Kasumi-1 (cell line): ENCODE results near the gene SLC37A3.
"Not testable (repeated sequence)": the region's sequence is repeated elsewhere in the genome, so short reads cannot be mapped to it uniquely, and the experiment has no call there.

Source experiments
- DNase-seq, 2 experiments: peaks; one replicate each; lab custom pipeline; 2025; lab: John Stamatoyannopoulos, UW

The SLC37A3 gene

DNA sequence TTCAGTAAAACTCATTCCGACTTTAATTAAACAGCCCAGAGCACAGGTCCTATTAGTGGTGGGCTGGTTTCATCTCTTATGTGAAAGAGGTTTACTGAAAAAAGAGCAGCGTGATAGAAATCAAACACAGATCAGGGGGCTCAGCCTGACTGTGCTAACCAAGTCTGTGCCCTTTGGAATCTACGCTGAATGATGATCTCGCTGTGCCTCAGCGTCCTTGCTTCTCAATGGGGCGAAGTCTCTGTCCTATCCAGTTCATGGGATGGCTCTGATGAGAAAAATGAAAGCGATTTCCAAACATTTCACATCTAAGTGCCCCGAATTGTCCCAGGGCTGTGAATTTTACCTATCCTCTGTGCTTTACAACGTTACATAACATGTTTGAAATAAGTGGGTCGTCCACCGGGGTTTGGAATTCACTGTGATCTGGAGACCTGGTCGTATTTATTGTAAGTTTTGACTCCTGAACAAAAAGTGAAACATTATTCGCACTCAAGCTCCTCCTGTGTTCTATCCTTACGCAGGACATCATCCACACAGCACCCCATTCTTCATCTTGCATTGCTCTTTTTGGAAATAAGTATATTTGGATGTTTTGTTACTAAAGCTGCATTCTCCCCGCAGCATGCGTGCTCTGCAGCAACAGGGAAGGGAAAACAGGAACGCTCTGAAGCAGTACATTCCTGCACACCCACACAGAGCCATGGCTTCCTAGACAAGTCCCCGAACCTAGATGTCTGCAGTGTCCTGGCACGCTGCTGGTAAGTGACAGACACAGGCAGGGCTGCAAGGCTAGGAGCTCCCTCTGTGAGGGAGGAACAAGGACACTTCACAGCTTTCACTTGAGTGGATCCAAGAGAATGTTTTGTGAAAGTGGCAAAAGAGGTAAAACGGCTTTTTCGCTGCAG is 83.5 kb downstream of the SLC37A3 start:
- DNase-seq = no peak

DNA sequence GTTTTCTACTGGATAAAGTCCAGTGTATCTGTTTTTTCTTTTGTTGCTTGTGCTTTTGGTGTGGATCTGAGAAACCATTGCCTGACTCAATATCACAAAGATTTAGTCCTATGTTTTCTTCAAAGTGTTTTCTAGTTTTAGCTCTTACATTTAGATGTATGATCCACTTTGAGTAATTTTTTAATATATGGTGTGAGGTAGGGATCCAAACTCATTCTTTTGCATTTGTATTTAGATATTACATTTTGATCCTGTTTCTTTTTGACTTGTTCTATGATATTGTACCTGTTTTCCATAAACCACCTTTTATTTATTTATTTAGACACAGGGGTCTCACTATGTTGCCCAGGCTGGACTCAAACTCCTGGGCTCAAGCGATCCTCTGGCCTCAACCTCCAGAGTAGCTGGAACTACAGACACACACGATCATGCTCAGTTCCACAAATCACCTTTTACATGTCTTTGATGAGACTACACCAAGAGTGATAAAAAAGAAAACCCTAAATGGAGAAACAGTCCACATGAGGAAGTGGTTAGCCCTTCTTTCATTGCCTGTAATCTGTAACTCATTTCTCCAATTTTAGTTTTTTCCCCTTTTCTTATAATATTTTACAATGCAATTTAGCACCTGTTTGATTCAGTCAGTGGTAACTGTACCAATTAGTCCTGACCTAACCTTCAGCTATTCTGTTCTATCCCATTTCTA is 86.0 kb downstream of the SLC37A3 start:
- DNase-seq = peak in 1 of 2 experiments; percentile 8

DNA sequence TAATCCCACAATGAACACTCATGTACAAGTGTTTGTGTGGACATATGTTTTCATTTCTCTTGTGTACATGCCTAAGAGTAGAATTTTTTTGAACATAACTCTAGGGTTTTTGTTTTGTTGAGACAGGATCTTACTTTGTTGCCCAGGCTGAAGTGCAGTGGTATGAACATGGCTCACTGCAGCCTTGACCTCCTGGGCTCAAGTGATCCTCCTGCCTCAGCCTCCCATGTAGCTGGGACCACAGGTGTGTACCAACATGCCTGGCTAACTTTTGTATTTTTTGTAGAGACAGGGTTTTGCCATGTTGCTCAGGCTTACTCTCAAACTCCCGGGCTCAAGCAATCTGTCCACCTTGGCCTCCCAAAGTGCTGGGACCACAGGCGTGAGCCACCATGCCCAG is 87.2 kb downstream of the SLC37A3 start:
- not testable (repeated sequence) for DNase-seq

DNA sequence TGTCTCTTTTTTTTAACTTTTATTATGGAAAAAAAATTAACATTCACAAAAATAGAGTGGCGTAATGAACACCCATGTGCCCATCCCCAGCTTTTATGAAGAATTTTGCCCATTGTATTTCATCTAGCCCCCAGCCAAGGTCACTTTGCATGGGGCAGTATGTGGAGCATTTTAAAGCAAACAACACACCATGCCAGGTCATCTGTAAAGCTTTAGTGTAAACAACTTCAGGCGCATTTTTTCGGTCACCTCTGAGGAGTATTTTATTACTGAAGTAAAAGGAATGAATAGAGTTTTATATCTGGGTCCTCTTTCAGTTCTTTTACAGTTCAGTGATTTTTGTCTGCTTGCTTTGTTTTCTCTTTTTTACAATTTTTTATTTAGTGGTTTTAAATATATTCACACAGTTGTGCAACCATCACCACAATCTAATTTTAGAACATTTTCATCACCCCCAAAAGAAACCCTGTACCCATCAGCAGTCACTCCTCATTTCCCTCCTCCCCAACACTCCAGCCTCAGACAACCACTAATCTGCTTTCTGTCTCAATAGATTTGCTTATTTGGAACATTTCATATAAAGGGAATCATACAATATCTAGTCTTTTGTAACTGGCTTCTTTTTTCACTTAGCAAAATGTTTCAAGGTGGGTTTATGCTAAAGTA is 87.9 kb downstream of the SLC37A3 start:
- DNase-seq = no peak

DNA sequence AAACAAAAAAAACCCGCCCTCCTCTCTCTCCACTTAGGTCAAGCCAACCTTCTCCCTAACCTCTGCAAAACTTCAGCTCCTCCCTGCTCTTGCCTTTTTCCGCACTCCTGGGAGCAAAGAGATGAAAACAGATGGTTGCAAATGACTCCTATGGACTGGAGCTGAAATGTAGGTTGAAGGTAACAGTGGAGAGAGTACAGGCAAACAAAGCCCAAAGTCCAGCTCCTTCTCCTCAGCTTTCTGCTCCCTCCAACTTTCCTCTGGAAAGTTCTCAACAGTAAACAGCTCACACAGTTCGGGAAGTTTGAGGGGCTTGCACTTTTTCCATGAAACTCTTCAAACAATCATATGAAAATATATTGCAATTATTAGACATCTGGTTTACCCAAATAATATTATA is 90.3 kb downstream of the SLC37A3 start:
- DNase-seq = no peak

DNA sequence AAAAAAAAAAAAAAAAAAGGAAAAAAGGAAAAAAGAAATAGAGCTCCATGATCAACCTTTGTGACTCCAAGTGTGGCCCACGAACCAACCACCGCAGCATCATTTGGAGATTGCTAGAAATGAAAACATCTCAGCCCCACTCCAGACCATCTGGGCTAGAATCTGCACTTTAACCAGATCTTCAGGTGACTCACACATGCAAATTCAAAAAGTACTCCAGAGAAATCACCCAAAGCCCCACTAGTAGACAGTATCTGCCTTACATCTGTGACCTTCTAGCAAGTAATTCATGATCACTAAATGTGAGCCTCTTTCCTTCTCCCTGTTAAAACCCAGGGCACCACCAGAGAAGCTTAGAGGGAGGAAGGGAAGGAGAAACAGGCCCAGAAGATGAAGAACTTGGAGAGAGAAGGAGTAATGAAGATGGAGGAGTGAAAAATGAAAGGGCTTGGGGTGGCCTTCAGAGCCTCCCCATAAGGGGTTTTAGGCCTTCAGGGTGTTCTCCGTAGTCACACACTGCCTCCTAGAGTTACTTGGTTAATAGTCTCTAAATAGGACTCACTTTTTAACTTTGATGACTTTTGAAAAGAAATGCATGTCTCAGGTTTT is 94.0 kb downstream of the SLC37A3 start:
- DNase-seq = peak; percentile 21 to 23

DNA sequence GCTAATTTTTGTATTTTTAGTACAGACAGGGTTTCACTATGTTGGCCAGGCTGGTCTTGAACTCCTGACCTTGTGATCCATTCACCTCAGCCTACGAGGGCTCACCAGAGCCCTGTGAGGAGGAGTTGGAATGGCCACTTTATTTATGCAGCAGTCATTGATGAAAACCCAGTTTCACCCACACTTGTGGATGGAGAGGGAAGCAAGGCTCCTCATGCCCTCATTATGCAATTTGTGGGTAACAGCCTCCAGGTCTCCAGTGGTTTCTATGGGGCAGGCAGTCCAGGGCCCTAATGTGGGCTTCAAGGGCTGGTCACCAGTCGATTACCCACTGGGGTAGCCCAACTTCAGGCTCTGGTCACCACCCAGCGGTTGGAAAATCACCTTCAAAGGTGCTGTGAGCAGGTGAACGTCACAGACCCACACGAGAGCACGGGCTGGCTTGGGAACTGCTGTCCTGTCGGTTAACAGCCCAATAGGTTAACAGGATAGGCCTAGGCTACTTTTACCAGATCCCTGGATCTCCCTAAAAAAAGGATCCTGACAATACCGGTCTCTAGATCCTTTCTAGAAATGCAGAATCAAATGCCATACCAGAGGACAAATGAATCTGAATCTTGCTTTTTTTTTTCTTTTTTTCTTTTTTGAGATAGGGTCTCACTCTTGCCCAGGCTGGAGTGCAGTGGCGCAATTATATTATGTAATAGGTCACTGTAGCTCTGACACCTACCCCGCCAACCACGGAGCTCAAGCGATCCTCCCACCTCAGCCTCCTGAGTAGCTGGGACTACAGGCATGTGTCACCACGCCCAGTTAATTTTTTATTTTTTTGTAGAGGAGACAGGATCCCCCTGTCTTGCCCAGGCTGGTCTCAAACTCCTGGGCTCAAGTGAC is 97.8 kb downstream of the SLC37A3 start:
- DNase-seq = no peak

DNA sequence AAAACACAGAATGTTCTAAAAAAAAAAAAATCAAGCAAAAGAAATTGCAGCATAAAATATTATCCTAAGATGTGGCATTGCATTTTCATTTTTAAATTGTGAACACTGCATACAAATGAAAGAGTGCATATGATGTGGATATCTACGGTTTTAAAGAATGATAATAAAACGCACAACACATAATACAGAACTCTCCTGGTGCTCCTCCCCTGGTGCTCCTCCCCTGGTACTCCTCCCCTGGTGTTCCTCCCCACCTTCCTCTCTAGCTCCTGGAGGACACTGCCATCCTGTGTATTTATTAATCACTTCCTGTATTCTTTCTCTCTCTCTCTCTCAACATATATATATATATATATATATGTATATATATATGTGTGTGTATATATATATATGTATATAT is 100.1 kb downstream of the SLC37A3 start:
- no peak for DNase-seq

DNA sequence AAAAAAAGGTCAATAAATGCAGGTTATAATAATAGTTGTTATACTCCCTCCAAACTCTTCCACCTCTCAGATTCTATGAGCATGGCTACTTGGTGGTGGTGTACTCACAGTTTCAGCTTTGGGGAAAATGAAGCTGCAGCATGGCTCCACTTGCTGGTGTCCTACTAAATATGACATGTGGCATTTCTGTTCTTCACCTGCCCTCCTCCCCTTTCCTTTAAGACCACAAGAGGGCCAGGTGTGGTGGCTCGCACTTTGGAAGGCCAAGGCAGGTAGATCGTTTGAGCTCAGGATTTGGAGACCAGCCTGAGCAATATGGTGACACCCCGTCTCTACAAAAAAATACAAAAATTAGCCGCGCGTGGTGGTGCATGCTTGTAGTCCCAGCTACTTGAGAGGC is 101.1 kb downstream of the SLC37A3 start:
- DNase-seq = no peak

DNA sequence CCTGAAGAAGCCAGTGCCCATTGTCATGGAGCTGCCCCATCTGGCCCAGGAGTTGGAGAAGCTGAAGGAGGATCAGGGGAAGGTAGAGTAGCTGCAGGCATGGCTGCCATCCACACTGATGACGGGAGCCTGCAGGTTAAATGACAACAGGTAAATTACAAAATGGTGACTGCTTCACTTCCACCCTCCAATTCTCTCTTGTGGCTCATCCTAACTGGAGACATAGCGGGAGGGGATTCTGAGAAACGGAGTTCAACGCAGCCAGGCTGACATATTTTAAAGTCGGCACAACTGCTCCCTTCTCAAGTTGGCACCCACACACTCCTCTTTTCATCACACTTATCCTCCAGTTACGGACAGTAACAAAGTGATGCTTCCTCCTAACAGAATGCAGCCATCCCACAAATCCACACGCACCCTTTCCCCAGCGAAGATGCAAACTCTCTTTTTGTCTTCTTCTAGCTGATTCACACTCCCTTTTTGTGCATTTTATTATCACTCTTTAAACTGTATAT is 103.0 kb downstream of the SLC37A3 start:
- no peak for DNase-seq

DNA sequence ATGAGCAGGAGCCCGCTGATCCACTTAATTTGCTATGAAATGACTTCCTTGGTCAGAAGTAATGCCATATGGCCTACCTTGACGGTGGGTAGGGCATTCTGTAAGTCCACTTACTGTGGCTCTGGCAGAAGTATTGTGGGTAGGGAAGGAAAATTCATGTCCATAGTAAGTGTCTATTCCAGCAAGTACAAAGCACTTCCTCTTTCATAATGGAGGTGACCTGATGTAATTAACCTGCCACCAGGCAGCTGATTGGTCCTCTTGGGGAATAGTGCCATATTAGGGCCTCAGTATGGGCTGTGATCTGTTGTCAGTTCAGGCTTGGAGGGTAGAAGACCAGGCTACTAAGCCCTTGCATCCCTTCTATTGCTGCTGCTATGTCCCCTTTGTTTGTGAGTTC is 103.9 kb downstream of the SLC37A3 start:
- DNase-seq = no peak

DNA sequence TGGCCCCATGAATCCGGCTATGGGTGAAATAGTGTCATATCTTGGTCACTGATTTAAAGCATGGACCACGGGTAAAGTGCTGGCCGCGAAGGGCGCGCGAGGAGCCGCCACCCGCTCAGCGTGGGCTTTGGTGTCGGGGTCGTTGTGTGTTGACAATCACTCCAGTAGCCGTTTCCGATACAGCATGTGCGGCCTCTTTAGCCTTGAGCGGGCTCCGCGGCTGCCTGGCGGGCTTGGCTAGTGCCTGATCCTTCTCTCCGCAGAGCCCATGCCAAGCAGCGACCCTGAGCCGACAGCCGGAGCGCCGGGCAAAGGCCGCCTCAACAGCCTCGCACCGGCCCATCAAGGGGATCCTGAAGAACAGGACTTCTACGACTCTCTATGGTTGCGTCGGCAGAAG is 105.9 kb downstream of the SLC37A3 start:
- no peak for DNase-seq

DNA sequence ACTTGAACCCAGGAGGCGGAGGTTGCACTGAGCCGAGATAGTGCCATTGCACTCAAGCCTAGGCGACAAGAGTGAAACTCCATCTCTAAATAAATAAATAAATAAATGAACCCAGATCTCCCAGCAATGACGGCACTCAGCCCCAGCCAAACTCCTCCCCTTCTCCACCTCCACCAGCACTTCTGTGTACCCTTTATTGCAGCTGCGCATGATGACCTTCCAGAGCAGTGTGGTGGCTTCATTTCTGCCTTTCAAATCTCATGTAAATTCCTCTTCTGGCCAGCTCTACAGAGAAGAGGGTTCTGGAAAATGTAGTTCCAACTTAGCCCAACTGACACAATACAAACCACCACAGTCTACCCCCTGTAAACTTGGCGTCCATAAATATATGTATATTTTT is 108.5 kb downstream of the SLC37A3 start:
- no peak for DNase-seq

DNA sequence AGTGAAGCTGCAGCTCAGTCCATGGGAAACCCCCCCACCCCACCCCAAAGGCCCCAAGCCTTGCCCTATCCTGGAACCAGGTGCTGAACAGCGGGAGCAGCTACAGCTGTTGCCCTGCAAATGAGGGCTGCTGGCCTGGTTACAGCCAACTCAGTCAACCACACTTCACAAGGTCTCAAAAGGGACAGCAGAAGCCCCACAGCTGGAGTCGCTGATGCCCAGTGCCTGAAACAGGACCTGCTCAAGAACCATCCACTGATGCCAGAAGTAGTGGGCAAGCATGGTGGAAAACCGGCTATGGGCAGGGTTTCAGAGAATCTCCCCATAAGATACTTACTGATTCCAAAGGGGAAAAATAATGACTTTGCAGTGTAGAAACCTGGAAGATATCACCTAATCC is 110.3 kb downstream of the SLC37A3 start:
- DNase-seq = no peak

DNA sequence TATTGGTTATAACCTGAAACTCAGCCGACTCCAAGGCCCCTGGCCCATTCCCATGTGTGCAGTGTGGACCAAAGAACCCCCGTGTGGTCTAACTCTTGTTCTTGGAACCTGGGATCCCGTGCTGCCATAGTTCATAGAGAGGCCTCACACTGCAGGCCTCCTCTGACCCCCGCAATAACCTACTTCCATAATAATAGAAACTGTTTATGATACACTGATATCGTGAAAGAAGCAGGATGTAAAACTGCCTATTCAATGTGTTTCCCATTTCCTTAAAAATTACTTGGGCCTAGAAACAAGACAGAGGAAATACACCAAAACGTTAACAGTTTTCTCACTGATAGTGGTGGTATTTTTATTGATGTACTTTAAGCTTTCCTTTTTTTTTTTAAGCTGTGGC is 112.4 kb downstream of the SLC37A3 start:
- DNase-seq = no peak

DNA sequence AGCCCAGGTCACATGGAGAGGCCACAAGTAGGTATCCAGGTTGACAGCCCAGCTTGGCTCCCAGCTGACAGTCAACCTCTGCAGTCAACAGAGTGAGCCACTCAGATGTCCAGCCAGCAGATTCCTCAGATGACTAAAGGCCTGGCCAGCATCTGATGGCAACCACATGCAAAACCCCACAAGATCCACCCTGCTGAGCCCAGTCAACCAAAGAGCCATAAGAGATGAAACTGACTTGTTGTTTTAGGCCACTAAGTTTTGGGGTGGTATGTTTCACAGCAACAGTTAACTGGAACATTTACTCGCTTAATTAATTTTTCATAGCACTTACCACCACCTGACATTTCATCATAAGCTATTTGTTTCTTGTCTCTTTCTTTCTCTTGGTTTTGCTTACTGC is 114.3 kb downstream of the SLC37A3 start:
- DNase-seq = no peak
